LNCAP (cell line): ENCODE data around the gene DZANK1.

Experiments used
- TF ChIP-seq, protein P1 (sequence below): fragments of 450-650 bp; IDR thresholded peaks from 2 replicates; pipeline ENCODE4 v1.5.1; 2017; ENCODE audit warnings: mild to moderate bottlenecking

The DZANK1 gene

DNA sequence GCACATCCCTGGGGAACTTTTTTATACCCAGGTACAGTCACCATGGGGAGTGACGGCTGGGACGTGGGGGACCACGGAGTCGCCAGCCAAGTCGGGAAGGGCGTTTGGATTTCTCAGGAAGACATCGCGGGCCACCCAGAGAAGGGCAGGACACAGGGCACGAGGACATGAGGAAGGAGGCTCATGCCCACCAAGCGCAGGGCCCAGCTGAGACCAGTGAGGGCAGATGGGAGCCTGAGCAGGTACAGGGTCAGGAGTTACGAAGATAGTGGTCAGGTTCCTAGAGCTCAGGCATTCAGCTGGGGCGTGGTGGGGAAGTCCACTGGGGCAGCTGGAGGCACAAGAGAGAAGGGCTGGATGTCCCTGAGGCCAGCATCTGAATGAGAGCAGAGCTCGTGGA is 103.9 kb downstream of the DZANK1 start:
- TF ChIP-seq, protein P1, sequence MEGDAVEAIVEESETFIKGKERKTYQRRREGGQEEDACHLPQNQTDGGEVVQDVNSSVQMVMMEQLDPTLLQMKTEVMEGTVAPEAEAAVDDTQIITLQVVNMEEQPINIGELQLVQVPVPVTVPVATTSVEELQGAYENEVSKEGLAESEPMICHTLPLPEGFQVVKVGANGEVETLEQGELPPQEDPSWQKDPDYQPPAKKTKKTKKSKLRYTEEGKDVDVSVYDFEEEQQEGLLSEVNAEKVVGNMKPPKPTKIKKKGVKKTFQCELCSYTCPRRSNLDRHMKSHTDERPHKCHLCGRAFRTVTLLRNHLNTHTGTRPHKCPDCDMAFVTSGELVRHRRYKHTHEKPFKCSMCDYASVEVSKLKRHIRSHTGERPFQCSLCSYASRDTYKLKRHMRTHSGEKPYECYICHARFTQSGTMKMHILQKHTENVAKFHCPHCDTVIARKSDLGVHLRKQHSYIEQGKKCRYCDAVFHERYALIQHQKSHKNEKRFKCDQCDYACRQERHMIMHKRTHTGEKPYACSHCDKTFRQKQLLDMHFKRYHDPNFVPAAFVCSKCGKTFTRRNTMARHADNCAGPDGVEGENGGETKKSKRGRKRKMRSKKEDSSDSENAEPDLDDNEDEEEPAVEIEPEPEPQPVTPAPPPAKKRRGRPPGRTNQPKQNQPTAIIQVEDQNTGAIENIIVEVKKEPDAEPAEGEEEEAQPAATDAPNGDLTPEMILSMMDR: no peak

DNA sequence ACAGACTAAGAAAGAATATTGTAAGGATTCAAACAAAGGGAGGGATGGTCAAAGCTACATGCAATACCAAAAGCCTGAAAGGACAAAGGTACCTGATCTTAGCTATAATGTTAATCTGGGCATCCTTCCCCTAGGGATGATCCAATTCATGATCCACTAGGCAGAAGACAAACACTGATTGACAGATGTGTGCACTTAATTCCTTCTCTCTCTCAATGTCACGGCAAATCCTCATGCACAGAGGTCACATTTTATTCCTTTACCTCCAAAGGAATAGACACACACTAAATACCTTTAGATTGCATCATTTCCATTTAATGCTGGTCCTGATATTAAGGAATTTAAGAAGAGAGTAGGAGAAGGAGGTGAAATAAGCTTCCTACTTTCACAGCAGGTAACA is 105.2 kb downstream of the DZANK1 start:
- TF ChIP-seq, protein P1: no peak

DNA sequence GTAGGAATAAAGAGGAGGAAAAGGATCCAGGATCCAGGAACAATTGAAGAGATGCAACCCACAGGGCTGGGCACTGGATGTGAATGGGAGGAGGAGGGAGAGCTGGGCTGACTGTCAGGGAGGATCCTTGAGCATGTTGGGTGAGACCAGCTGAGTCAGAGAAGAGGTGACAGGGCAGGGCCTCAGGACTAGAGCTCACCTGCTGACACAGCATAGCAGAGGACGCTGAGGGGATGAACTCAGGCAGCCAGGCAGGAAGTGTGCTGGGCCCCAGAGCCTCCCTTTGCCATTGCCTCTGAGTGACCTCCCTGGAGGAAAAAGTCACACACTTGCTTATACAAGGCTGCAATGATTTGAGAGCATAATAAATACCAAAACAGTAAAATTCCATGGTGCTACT is 106.2 kb downstream of the DZANK1 start:
- TF ChIP-seq, protein P1: no peak

DNA sequence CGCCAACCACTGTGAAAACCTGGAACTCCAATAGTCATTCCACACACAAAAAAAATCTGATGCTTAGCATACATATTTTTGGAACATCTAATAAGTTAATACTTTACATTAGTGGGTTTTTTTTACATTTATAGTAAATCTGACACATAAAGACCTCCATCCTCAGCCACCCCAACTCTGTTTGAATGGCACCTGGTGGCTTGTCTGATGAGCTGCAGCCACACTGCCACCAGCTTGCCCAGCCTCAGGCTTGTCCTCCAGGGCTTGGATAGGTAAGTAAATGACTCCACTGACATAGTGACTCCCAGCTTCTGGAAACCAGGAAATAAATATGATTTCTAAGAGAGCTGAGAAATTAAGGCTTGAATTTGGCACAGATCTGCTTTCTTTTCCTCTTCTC is 107.0 kb downstream of the DZANK1 start:
- TF ChIP-seq, protein P1: no peak
